ENCODE results near the gene MYL7.
A peak's percentile ranks its signal among the peaks of the same experiment; 100 is the strongest.

The MYL7 gene

DNA sequence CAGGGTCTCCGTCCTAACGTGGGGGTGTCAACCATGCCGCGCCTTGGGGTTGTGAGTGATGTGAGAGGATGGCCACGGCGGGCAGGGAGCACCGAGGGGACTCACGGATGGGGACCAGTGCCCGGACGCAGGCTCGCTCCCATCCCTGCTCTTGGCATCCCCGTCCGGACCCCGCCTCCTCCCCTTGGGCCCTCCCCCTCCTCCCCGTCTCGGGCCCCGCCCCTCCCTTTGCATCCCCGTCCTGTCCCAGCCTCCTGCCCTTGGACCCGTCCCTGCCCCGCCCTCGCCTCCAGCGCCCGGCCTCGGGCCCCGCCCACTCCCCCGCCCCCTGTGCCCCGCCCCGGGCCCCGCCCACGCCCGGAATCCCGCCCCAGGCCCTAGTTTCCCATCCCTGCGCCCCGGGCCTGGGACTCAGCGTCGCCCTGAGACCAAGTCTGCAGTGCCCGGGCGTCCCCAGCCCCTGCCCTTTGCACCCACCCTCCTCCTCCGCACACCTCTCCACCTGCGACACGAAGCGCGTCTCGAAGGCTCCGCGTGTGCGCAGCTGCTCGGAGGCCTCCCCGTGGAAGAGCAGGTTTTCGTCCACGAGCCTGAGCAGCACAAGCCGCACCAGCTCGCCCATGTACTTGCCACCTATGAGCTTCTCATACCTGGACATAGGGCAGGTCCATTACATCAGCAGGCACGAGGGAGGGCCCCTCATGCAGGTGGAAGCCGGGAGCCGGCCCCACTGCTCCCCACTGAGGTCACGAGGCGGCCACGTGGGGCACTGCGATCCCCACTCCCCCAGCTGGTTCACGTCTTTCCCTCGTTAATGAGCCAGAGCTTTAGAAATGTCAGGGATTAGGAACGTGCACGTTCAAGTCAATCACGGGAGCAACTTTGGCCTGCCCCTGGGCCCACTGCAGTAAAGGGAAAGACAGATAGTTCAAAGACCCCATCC is 5.1 kb upstream of the MYL7 start:
- no peak for DNase-seq (ENCODE audit: extremely low read depth, low read depth)
- TF ChIP-seq CTCF (IDR thresholded peaks at IDR 0.05; ENCODE audit: low read depth, low read length, missing control alignments), result no peak
- peak overlapping the region; percentile 37 for H3K4me3 ChIP-seq (replicated peaks; ENCODE audit: low read depth, low read length)

DNA sequence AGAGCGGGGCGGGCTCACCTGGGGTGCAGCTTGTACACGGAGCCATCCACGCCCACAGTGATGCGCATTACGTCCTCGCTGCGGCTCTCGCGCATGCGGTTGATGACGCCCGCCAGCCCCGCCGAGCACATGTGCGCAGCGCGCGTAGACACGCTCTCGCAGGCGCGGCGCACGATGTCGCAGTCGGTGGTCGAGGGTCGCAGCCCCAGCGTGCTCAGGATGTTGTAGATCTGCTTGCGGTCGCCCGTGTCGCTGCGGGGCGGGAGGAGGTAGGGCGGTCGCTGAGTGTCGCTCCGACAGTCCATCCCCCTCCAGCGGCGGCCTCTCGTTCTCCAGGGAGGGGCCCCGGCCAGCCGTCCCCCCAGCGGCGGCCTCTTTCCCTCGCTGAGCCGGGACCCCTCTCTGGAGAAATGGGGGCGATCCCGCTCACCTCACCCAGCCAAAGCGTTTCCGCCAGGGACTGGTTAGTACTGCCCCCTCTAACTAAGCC is 4.4 kb upstream of the MYL7 start:
- no peak for TF ChIP-seq CTCF (IDR thresholded peaks at IDR 0.05; ENCODE audit: low read depth, low read length, missing control alignments)
- peak overlapping the region; percentile 37 for H3K4me3 ChIP-seq (replicated peaks; ENCODE audit: low read depth, low read length)
- no peak for DNase-seq (ENCODE audit: extremely low read depth, low read depth)

GRCh38 chr7:44144968-44145478 is 3.9 kb upstream of the MYL7 start:
- TF ChIP-seq CTCF (IDR thresholded peaks at IDR 0.05; ENCODE audit: low read depth, low read length, missing control alignments), result no peak
- DNase-seq (ENCODE audit: extremely low read depth, low read depth), result no peak
- H3K4me3 ChIP-seq (replicated peaks; ENCODE audit: low read depth, low read length), result peak overlapping the region; percentile 37; the same call in 1 of the 2 replicates

DNA sequence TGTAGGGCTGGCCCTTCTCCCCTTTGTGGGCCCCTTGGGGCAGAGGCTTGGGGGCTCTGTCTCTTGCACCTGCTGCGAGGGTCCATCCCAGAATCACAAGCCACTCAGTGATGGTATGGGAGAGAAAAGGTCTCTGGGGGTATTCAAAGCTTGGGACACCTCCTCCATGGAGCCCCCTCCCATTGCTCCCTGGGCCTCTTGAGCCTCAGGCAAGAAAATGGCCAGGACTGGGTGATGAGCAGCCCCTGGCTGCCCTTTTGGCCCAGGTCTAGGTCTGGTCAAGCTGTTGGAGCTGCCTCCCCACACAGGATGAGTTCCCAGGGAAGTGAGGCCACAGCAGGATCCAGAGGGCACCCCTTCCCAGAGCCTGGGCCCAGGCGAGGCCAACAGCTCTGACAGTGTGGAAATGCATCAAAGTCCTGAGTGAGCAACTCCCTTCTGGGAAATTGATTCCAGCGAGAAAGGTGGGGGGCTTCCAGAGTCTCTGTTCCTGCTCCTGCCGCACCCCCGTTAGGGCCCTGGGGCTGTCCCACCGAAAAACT is 3.4 kb upstream of the MYL7 start:
- H3K4me3 ChIP-seq (replicated peaks; ENCODE audit: low read depth, low read length), result no peak overlapping the region
- no peak for DNase-seq (ENCODE audit: extremely low read depth, low read depth)
- TF ChIP-seq CTCF (IDR thresholded peaks at IDR 0.05; ENCODE audit: low read depth, low read length, missing control alignments), result no peak

DNA sequence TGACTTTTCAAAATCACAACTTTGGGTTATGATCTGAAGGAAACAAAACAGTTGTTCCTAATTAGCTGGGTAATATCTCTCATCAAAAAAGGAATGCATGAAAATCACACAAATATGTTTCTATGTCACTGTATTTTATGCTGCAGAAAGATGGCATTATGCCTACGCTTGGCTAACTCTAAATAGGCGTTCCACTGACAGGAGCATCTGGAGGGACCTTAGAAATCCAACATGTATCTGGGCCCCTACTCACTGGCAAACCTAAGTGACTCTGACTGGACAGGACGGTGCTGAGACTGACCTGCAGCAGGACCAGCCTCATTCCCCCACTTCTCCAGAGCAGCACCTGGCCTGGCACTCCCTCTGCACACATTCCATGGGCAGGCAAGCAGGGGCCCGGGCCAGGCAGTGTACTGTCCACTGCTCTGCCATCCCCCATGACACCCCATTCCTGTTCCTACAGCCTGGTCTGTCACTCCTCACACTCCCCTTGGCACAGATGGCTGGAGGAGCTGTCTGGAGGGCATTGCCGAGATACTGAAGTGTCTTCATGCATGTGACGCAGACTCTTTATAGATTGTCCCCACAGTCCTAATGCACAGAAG is 2.6 kb upstream of the MYL7 start:
- H3K4me3 ChIP-seq (replicated peaks; ENCODE audit: low read depth, low read length), result no peak overlapping the region
- DNase-seq (ENCODE audit: extremely low read depth, low read depth), result no peak
- TF ChIP-seq CTCF (IDR thresholded peaks at IDR 0.05; ENCODE audit: low read depth, low read length, missing control alignments), result no peak

- TF ChIP-seq CTCF (IDR thresholded peaks at IDR 0.05; ENCODE audit: low read depth, low read length, missing control alignments), result no peak
- H3K4me3 ChIP-seq (replicated peaks; ENCODE audit: low read depth, low read length), result no peak overlapping the region
- no peak for DNase-seq (ENCODE audit: extremely low read depth, low read depth)
Measured at GRCh38 chr7:44142028-44142427, 896 bp upstream of the MYL7 start.
